ENCODE data around the gene PROB1. TPM values are rescaled to one million over a fixed set of nuclear protein-coding genes. Genes with fewer than 3 reads are reported as not detected.
"Not testable (repeated sequence)": the region's sequence is repeated elsewhere in the genome, so short reads cannot be mapped to it uniquely, and the experiment has no call there.

Gene PROB1
- polyA plus RNA-seq, 4 donors, result 0.45 to 2.3 (median 0.79) TPM

DNA sequence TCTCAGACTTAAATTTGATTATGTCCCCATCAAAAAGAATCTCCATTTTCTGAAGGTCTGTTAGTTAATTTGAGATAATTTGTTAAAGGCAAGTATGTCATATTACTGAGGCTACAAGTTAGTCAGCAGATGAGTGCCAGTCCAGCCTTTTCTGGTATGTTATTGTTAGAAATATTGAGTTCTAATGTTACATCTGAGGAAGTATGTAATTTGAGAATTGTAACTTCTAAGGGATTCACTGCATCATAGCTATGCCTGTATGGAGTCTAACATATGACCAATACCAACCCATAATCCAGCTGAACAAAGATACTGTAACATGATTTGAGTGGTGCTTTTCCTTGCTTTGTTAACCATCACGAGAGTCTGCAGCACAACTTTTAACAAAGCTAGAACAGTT lies 25.7 kb downstream of the PROB1 start:
- 89 to 95% (median 94%) methylated on average over 1 of the region's 1 CpG for WGBS, 3 donors
- no peak for FAIRE-seq
- H3K36me3 ChIP-seq (ENCODE audit: control insufficient read depth in 3 of 3, insufficient read depth in 2 of 3, low read depth in 1 of 3, low read length in 3 of 3), result peaks cover 8 to 54% (median 23%) of the 10 kb centered on the region in 3 donors

DNA sequence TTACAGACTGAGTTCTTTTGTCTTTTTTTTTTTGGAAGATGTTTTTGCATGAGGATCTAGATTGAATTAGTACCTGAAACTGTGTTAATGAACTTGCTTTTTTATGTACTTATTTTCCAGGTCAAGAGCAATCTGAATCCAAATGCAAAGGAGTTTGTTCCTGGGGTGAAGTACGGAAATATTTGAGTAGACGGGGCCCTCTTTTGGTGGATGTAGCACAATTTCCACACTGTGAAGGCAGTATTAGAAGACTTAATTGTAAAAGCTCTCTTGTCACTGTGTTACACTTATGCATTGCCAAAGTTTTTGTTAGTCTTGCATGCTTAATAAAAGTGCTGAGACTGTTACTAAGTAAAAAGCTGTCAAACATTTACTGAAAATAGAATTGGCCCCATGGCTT lies 26.3 kb downstream of the PROB1 start:
- no peak for FAIRE-seq
- no peaks in the 10 kb centered on the region for H3K27me3 ChIP-seq (ENCODE audit: control insufficient read depth in 3 of 3, insufficient read depth in 3 of 3, low read length in 3 of 3)
- peaks cover 0 to 4% (median 0%) of the 10 kb centered on the region in 3 donors for H3K4me1 ChIP-seq (ENCODE audit: control insufficient read depth in 3 of 3, insufficient read depth in 2 of 3, low read depth in 1 of 3, low read length in 2 of 3)
- H3K36me3 ChIP-seq (ENCODE audit: control insufficient read depth in 3 of 3, insufficient read depth in 2 of 3, low read depth in 1 of 3, low read length in 3 of 3), result peaks cover 8 to 49% (median 23%) of the 10 kb centered on the region in 3 donors
- H3K4me3 ChIP-seq (ENCODE audit: low read depth in 1 of 3, low read length in 3 of 3), result no peak overlapping the region
- 69 to 82% (median 78%) methylated on average over 2 of the region's 2 CpGs for WGBS, 3 donors
- H3K9me3 ChIP-seq (ENCODE audit: control insufficient read depth in 2 of 2, insufficient read depth in 1 of 2, low read depth in 1 of 2, low read length in 1 of 2), result no peaks in the 10 kb centered on the region
- no peak for DNase-seq
- H3K27ac ChIP-seq (ENCODE audit: low read depth in 1 of 3, low read length in 2 of 3), result no peak overlapping the region

More for the DNA sequence above, 25.7 kb downstream of the PROB1 start:
- Histone ChIP-seq H3K27ac (ENCODE audit: low read depth in 1 of 3, low read length in 2 of 3) (no peak overlapping the region), H3K9me3 (ENCODE audit: control insufficient read depth in 2 of 2, insufficient read depth in 1 of 2, low read depth in 1 of 2, low read length in 1 of 2) (no peaks in the 10 kb centered on the region), H3K4me1 (ENCODE audit: control insufficient read depth in 3 of 3, insufficient read depth in 2 of 3, low read depth in 1 of 3, low read length in 2 of 3) (peaks cover 0 to 6% (median 0%) of the 10 kb centered on the region in 3 donors), H3K27me3 (ENCODE audit: control insufficient read depth in 3 of 3, insufficient read depth in 3 of 3, low read length in 3 of 3) (no peaks in the 10 kb centered on the region), H3K4me3 (ENCODE audit: low read depth in 1 of 3, low read length in 3 of 3) (no peak overlapping the region)
- no peak for DNase-seq

DNA sequence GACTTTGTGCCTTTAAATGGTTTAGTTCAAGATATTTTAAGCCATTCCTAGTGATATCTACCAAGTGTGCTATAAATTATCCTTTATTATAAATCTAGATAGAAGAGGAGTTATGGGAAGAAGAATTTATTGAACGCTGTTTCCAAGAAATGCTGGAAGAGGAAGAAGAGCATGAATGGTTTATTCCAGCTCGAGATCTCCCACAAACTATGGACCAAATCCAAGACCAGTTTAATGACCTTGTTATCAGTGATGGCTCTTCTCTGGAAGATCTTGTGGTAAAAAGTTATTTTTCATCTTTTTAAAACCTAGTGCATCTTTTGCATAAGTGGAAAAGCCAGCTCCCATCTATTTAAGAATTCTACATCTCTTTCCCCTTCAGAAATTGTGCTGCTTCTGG lies 30.4 kb downstream of the PROB1 start:
- Histone ChIP-seq H3K27me3 (ENCODE audit: control insufficient read depth in 3 of 3, insufficient read depth in 3 of 3, low read length in 3 of 3) (no peaks in the 10 kb centered on the region), H3K9me3 (ENCODE audit: control insufficient read depth in 2 of 2, insufficient read depth in 1 of 2, low read depth in 1 of 2, low read length in 1 of 2) (no peaks in the 10 kb centered on the region), H3K27ac (ENCODE audit: low read depth in 1 of 3, low read length in 2 of 3) (no peak overlapping the region), H3K4me3 (ENCODE audit: low read depth in 1 of 3, low read length in 3 of 3) (no peak overlapping the region), H3K36me3 (ENCODE audit: control insufficient read depth in 3 of 3, insufficient read depth in 2 of 3, low read depth in 1 of 3, low read length in 3 of 3) (peaks cover 5 to 49% (median 17%) of the 10 kb centered on the region in 3 donors), H3K4me1 (ENCODE audit: control insufficient read depth in 3 of 3, insufficient read depth in 2 of 3, low read depth in 1 of 3, low read length in 2 of 3) (no peaks in the 10 kb centered on the region)
- no peak for DNase-seq
- FAIRE-seq, result no peak
- 73 to 85% (median 77%) methylated on average over 2 of the region's 2 CpGs for WGBS, 3 donors

DNA sequence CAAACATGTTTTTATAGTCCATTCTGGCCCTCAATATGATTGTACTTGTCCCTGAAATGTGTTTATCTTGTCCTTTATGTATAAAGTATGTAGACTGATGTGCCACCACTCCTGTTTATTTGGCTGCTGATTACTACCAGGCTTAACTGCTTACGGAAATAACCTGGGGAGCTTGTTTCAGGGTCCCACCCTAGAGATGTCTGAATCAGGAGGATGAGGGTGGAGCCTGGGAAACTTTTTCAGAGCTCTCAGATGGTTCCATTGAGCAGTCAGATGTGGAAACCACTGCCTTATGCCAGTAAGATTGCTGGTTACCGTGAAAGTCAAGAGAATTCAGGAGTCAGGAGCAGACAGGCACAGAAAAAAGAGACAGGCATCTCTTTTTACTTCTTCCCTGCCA lies 31.0 kb downstream of the PROB1 start:
- DNase-seq, result no peak
- WGBS, 3 donors, result 81 to 94% (median 92%) methylated on average over 2 of the region's 2 CpGs
- Histone ChIP-seq H3K36me3 (ENCODE audit: control insufficient read depth in 3 of 3, insufficient read depth in 2 of 3, low read depth in 1 of 3, low read length in 3 of 3) (peaks cover 5 to 53% (median 17%) of the 10 kb centered on the region in 3 donors), H3K27me3 (ENCODE audit: control insufficient read depth in 3 of 3, insufficient read depth in 3 of 3, low read length in 3 of 3) (no peaks in the 10 kb centered on the region), H3K27ac (ENCODE audit: low read depth in 1 of 3, low read length in 2 of 3) (no peak overlapping the region), H3K9me3 (ENCODE audit: control insufficient read depth in 2 of 2, insufficient read depth in 1 of 2, low read depth in 1 of 2, low read length in 1 of 2) (no peaks in the 10 kb centered on the region), H3K4me3 (ENCODE audit: low read depth in 1 of 3, low read length in 3 of 3) (no peak overlapping the region), H3K4me1 (ENCODE audit: control insufficient read depth in 3 of 3, insufficient read depth in 2 of 3, low read depth in 1 of 3, low read length in 2 of 3) (no peaks in the 10 kb centered on the region)
- FAIRE-seq, result no peak

DNA sequence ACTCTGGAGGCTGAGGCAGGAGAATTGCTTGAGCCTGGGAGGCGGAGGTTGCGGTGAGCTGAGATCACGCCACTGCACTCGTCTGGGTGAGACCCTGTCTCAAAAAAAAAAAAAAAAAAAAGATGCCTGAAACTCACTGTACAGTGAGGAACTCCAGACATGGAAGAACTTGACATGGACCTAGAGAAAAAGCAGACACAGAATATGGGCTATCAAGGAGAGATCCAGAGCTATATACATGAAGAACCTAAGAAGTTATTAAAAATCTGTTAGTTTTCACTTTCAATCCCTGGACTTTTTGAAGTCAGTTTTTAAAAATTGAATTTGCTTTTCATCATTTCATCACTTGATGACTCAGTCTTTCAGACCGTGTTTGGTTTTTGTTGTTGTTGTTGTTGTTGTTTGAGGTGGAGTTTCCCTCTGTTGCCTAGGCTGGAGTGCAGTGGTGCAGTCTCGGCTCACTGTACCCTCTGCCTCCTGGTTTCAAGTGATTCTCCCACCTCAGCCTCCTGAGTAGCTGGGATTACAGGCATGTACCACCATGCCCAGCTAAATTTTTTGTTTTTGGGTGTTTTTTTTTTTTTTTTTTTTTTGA lies 33.0 kb downstream of the PROB1 start:
- Histone ChIP-seq H3K27me3 (ENCODE audit: control insufficient read depth in 3 of 3, insufficient read depth in 3 of 3, low read length in 3 of 3) (no peaks in the 10 kb centered on the region), H3K4me3 (ENCODE audit: low read depth in 1 of 3, low read length in 3 of 3) (no peak overlapping the region), H3K9me3 (ENCODE audit: control insufficient read depth in 2 of 2, insufficient read depth in 1 of 2, low read depth in 1 of 2, low read length in 1 of 2) (no peaks in the 10 kb centered on the region), H3K4me1 (ENCODE audit: control insufficient read depth in 3 of 3, insufficient read depth in 2 of 3, low read depth in 1 of 3, low read length in 2 of 3) (no peaks in the 10 kb centered on the region), H3K36me3 (ENCODE audit: control insufficient read depth in 3 of 3, insufficient read depth in 2 of 3, low read depth in 1 of 3, low read length in 3 of 3) (peaks cover 5 to 56% (median 12%) of the 10 kb centered on the region in 3 donors), H3K27ac (ENCODE audit: low read depth in 1 of 3, low read length in 2 of 3) (no peak overlapping the region)
- WGBS, 3 donors, result 83 to 87% (median 83%) methylated on average over 6 of the region's 6 CpGs
- DNase-seq, result no peak
- no peak for FAIRE-seq

DNA sequence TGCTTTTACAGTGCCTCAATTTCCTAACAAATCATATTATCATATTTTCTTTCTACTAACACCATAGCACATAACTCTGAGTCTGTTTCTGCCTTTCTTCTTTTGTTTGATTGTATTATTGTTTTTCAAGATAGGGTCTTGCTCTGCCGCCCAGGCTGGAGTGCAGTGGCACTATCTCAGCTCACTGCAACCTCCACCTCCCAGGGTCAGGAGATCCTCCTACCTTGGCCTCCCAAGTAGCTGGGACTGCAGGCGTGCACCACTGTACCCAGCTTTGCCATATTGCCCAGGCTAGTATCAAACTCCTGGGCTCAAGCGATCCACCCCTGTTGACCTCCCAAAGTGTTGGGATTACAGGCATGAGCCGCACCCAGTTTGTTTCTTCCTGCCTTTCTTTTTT lies 34.5 kb downstream of the PROB1 start:
- H3K9me3 ChIP-seq (ENCODE audit: control insufficient read depth in 2 of 2, insufficient read depth in 1 of 2, low read depth in 1 of 2, low read length in 1 of 2), result no peaks in the 10 kb centered on the region
- 94 to 97% (median 96%) methylated on average over 4 of the region's 4 CpGs for WGBS, 3 donors
- no peaks in the 10 kb centered on the region for H3K27me3 ChIP-seq (ENCODE audit: control insufficient read depth in 3 of 3, insufficient read depth in 3 of 3, low read length in 3 of 3)
- H3K4me3 ChIP-seq (ENCODE audit: low read depth in 1 of 3, low read length in 3 of 3), result no peak overlapping the region
- no peaks in the 10 kb centered on the region for H3K4me1 ChIP-seq (ENCODE audit: control insufficient read depth in 3 of 3, insufficient read depth in 2 of 3, low read depth in 1 of 3, low read length in 2 of 3)
- no peak overlapping the region for H3K27ac ChIP-seq (ENCODE audit: low read depth in 1 of 3, low read length in 2 of 3)
- FAIRE-seq, result no peak
- DNase-seq, result no peak
- H3K36me3 ChIP-seq (ENCODE audit: control insufficient read depth in 3 of 3, insufficient read depth in 2 of 3, low read depth in 1 of 3, low read length in 3 of 3), result peaks cover 2 to 51% (median 4%) of the 10 kb centered on the region in 3 donors

DNA sequence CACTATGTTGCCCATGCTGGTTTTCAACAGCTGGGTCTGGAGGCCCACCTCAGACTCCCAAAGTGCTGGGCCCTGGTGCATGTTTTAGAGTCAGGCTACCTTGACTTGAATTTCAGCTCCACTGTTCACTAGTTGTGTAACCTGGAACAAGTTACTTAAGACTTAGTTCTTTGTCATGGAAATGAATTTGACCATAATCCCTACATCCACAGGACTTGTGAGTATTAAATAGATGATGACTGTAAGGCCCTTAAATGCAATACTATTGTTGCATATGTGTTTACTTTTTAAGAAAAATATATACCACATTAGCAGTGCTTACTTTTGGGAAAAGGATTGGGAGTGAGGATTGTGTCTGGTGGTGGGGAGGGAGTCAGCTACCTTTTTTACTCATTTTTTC lies 36.8 kb downstream of the PROB1 start:
- no peaks in the 10 kb centered on the region for H3K4me1 ChIP-seq (ENCODE audit: control insufficient read depth in 3 of 3, insufficient read depth in 2 of 3, low read depth in 1 of 3, low read length in 2 of 3)

DNA sequence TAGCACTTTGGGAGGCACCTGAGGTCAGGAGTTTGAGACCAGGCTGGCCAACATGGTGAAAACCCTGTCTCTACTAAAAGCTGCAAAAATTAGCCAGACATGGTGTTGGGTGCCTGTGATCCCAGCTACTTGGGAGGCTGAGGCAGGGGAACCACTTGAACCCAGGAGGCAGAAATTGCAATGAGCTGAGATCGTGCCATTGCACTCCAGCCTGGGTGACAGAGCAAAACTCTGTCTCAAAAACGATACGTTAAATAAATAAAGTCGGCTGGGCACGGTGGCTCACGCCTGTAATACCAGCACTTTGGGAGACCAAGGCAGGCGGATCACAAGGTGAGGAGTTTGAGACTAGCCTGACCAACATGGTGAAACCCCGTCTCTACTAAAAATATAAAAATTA lies 39.0 kb downstream of the PROB1 start:
- not testable (repeated sequence) for H3K27ac ChIP-seq (ENCODE audit: low read depth in 1 of 3, low read length in 2 of 3); H3K27me3 ChIP-seq (ENCODE audit: control insufficient read depth in 3 of 3, insufficient read depth in 3 of 3, low read length in 3 of 3); DNase-seq; H3K9me3 ChIP-seq (ENCODE audit: control insufficient read depth in 2 of 2, insufficient read depth in 1 of 2, low read depth in 1 of 2, low read length in 1 of 2); H3K4me1 ChIP-seq (ENCODE audit: control insufficient read depth in 3 of 3, insufficient read depth in 2 of 3, low read depth in 1 of 3, low read length in 2 of 3); FAIRE-seq; H3K4me3 ChIP-seq (ENCODE audit: low read depth in 1 of 3, low read length in 3 of 3)
- WGBS, 3 donors, result 96 to 100% (median 98%) methylated on average over 8 of the region's 8 CpGs
- H3K36me3 ChIP-seq (ENCODE audit: control insufficient read depth in 3 of 3, insufficient read depth in 2 of 3, low read depth in 1 of 3, low read length in 3 of 3), result peaks cover 0 to 45% (median 2%) of the 10 kb centered on the region in 3 donors

More for the DNA sequence above, 36.8 kb downstream of the PROB1 start:
- Histone ChIP-seq H3K4me3 (ENCODE audit: low read depth in 1 of 3, low read length in 3 of 3) (no peak overlapping the region), H3K36me3 (ENCODE audit: control insufficient read depth in 3 of 3, insufficient read depth in 2 of 3, low read depth in 1 of 3, low read length in 3 of 3) (peaks cover 0 to 47% (median 2%) of the 10 kb centered on the region in 3 donors), H3K27ac (ENCODE audit: low read depth in 1 of 3, low read length in 2 of 3) (no peak overlapping the region), H3K27me3 (ENCODE audit: control insufficient read depth in 3 of 3, insufficient read depth in 3 of 3, low read length in 3 of 3) (no peaks in the 10 kb centered on the region), H3K9me3 (ENCODE audit: control insufficient read depth in 2 of 2, insufficient read depth in 1 of 2, low read depth in 1 of 2, low read length in 1 of 2) (no peaks in the 10 kb centered on the region)
- FAIRE-seq (no peak), DNase-seq (no peak)

DNA sequence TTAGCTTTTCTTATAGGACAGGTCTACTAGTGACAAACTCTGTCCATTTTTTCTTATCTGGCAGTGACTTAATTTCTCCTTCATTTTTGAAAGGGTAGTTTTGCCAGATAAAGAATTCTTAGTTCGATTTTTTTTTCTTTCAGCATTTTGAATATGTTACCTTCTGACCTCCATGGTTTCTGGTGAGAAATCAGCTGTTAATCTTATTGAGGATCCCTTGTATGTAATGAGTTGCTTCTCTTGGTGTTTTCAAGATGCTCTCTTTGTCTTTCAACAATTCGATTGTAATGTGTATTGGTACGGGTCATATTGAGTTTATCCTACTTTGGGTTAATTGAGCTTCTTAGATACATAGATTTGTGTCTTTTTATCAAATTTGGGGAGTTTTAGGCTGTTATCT lies 40.7 kb downstream of the PROB1 start:
- no peak for FAIRE-seq
- 94 to 97% (median 97%) methylated on average over 3 of the region's 3 CpGs for WGBS, 3 donors
- H3K4me3 ChIP-seq (ENCODE audit: low read depth in 1 of 3, low read length in 3 of 3), result no peak overlapping the region
- no peaks in the 10 kb centered on the region for H3K27me3 ChIP-seq (ENCODE audit: control insufficient read depth in 3 of 3, insufficient read depth in 3 of 3, low read length in 3 of 3)
- H3K27ac ChIP-seq (ENCODE audit: low read depth in 1 of 3, low read length in 2 of 3), result no peak overlapping the region
- peaks cover 0 to 35% (median 0%) of the 10 kb centered on the region in 3 donors for H3K36me3 ChIP-seq (ENCODE audit: control insufficient read depth in 3 of 3, insufficient read depth in 2 of 3, low read depth in 1 of 3, low read length in 3 of 3)
- no peaks in the 10 kb centered on the region for H3K4me1 ChIP-seq (ENCODE audit: control insufficient read depth in 3 of 3, insufficient read depth in 2 of 3, low read depth in 1 of 3, low read length in 2 of 3)
- no peak for DNase-seq
- H3K9me3 ChIP-seq (ENCODE audit: control insufficient read depth in 2 of 2, insufficient read depth in 1 of 2, low read depth in 1 of 2, low read length in 1 of 2), result no peaks in the 10 kb centered on the region

All from small intestine (tissue), 7 donors.